Measurements from ENCODE around the gene PBRM1.
"Not testable (repeated sequence)": the region's sequence is repeated elsewhere in the genome, so short reads cannot be mapped to it uniquely, and the experiment has no call there.

- not testable (repeated sequence) for TF ChIP-seq CTCF, POLR2A (IDR thresholded peaks at IDR 0.05)
Observed at GRCh38 chr3:52676201-52676600, 9.5 kb downstream of the PBRM1 start.
